Activated CD8-positive, alpha-beta memory T cell treated with anti-CD3 and anti-CD28 coated beads for 36 hours (primary cell): ENCODE results near the gene CBFA2T3. TPM values are rescaled to one million over a fixed set of nuclear protein-coding genes. Genes with fewer than 3 reads are reported as not detected.

ENCODE experiments used
- CTCF ChIA-PET: fragments of 350-600 bp; sonication (Branson Sonifier 250); formaldehyde crosslinking; loops from one replicate; lab custom pipeline; 2021; ENCODE audit warnings: antibody characterized with exemption; lab: Charles Lee
- POLR2A ChIA-PET: fragments of 350-600 bp; sonication (Branson Sonifier 250); formaldehyde crosslinking; loops from one replicate; lab custom pipeline; 2021; ENCODE audit warnings: antibody characterized with exemption; lab: Charles Lee
- total RNA-seq, 2 experiments: library from RNA; stranded (reverse); gene quantifications; one replicate each; pipeline ENCODE4 v1.2.3, GENCODE V29; 2021

Gene CBFA2T3
- total RNA-seq, 2 experiments from 2014 or later: not detected

DNA sequence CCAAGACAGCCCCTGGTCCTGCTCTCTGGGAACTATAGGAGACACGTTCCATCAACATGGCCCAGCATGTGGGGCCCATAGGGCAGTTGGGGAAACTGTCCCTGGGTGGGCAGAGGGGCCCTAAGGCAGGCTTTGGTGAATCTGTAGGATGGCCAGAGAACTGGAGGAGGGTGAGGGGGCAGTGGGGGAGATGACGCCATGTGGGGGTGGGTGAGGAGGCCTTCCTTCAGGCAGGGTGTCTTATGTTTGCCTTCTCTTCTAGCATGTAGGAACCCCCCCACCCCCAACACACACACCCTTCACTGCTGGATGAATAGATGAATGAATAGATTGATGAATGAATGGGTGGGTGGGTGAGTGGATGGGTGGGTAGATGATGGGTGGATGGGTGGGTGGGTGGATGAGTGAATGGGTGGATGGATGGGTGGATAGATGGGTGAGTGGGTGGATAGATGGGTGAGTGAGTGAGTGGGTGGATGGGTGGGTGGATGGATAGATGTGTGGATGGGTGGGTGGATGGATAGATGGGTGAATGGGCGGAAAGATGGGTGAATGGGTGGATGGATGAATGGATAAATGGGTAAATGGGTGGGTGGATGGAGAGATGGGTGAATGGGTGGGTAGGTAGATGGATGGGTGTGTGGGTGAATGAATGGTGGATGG lies 2.5 kb upstream of the CBFA2T3 start:
- ChIA-PET POLR2A (interaction anchor here (0.9 kb wide), 1 partner anchor 41 kb away, joined by 3 read pairs; no protein-coding TSS in a partner anchor), CTCF (no interaction called here)

DNA sequence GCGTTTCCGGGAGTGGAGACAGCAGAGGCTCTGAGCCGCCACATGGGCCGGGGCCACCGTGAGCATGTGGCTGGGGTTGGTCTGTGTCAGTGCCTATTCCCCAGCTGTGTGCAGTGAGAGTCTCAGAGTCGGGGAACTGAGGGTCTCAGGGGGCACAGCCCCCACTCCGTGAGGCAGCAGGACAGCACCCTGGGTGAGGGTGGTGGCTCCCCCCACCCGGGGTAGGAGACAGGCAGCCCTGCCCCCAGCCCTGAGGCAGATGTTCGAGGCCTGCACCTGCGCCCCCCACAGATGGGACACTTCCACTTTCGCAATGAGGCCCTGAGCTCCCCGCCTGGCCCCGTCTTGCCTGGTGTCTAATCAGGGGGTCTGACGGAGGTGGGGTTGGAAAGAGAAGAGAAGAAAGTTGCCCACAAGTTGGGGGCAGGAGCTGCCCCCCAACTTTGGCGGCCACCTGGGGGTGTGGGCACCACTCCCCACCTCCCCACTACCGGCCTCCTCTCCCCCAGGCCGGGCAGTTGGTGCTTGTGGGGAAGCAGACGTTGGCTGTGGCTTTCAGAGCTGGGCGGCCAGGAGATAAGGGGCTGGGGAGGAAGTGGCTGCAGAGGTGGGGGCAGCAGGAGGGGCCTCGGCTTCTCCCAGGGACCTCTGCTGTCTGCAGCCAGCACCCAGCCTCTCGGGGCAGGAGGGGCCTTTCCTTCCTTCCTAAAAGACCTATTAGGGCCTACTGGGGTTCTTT lies 1.8 kb upstream of the CBFA2T3 start:
- ChIA-PET CTCF (no interaction called here), POLR2A (interaction anchor here (0.6 to 0.9 kb wide), 2 partner anchors 8 to 42 kb away, joined by 3 read pairs; no protein-coding TSS in a partner anchor)

DNA sequence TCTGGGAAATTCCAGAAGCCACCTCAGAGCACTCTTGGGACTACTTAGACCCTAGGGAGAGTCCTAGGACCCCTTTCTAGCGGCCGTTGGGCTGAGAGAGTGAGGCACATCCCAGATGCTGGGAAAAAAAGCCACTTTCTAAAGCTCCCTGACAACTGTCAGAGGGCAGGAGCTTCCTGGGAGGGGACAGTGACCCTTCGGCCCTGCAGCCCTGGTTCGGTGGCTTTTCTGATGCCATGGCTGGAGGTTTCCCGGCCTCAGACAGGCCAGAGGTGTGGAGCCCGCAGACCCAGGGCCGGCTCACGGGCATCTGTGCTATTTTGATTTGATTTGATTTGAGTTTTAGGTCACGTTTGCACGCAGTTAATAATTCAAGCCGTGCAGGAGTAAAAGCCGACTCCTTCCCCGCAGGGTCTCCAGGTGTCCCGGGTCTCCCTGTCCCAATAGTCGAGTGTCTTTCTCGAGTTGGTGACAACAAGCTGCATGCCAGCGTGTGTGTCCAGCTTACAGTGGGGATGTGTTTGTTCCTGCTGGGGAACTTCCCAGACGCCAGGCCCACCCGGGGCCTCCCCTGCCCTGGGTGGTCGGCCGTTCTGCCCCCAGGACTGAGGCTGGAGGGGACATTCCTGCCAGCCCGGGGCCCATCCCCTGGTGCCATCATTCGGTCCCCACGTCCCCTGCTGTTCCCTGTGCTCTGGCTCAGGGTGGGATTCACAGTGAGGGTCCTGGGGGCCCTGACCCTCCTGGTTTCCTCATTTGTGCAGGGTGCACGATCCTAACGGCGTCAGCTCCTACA lies 1.0 kb upstream of the CBFA2T3 start:
- POLR2A ChIA-PET: interaction anchor here (0.6 to 0.9 kb wide), 2 partner anchors 8 to 42 kb away, joined by 3 read pairs; no protein-coding TSS in a partner anchor
- CTCF ChIA-PET: no interaction called here

DNA sequence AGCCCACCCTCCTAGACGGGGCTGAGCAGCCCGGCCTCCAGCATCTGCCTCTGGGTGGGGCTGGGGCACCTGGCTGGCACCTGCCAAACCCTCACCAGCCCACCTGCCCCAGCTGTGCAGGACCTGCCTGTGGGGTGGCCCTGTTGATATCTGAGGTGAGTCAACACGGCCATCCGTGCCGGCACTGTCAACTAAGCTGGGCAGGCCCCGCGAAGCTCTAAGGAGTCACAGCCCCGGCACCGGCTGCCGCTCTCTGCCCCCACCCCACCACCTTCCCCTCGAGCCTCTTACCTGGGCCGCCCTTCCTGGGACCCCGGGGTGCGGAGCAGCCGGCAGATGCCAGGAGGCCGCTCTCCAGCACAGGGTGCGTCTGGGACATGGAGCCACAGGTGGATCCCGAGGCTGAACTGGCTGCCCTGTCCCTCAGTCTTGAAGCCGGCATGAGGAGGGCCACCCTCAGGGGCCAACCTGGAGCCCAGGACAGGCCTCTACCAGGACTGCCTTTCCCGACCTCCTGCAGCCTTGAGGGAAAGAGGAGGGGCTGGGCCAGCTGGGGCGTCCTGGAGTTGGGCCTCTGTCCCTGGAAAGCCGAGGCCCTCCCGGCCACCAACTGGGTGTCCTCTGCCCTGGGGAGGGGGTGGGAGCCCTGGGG lies 515 bp downstream of the CBFA2T3 start:
- ChIA-PET CTCF (no interaction called here), POLR2A (interaction anchor here (0.6 kb wide), 1 partner anchor 187 kb away, joined by 8 read pairs; no protein-coding TSS in a partner anchor)

DNA sequence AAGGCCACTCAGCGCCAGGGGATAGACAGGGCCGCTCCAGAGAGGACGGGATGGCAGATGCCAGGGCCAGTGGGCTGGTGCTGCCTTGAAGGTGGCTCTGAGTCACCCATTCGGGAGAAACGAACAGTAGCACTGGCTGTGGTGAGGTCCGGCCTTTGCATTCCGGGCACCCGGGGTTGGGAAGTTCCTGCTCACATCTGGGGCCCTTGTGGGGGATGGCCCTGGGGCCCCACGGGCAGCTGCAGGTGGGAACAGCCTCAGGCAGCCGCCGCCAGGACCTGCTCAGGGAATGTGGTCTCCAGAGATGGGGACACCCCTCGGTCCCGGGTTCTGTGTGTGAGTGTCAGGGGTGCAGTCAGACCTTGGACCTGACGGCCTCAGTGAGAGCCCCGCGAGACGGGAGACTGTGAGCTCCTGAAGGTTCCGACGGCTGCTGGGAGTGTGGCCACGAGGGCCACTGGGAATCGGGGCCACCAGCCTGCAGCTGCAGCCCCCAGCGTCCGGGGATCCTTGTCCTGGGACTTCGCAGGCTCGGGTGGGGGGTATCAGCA lies 1.4 kb downstream of the CBFA2T3 start:
- CTCF ChIA-PET: no interaction called here
- POLR2A ChIA-PET: no interaction called here

DNA sequence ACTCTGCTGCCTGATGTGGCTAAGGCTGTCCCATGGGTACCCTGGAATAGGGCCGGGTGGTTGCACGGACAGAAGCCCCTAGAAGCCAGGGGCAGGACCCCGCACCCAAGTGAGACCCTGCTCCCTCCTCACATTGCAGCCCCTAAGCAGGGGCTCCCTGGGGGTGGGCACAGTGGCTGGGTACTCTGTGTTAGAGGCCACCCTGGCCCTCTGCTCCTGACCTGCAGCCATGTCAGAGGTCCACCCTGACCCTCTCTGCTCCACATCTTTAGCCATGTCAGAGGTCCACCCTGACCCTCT lies 2.1 kb downstream of the CBFA2T3 start:
- CTCF ChIA-PET: no interaction called here
- POLR2A ChIA-PET: no interaction called here

DNA sequence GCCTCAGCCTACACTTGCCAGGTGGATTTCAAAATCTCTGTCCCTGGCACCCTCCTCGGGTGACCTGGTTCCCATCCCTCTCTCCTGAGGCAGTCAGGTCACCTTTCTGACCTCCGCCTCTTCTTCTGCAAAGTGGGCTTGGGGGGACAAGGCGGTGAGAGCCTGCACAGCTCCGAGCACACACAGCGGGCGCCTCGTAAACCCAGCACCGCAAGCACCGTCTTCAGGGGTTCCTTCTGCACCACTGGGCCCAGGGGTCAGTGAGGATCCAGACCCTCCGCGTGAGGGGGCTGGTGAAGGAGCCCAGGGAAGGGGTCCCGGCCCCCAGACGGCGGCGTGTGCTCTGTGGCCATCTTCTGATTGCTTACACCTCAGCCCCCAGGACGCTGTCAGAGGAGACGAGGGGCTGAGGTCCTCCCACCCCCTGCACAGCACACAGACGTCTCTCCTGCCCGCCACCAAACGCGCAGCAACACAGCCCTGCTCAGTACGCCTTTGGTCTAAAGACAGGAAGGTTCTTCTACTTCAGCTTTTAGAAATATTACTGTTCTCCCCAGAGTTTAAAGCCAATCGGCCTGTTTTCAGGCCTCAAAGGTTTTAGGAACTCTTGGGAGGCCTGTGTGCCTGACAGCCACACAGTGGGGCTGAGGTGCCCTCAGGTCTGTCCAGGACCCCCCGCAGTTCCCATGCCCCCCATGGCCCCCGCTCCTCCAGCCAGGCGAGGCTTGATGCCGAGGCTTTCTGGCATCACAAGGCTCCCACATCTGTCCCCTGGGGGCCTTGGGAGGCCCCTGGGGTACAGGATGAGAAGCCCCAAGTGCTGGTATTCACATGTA lies 2.7 kb downstream of the CBFA2T3 start:
- CTCF ChIA-PET: no interaction called here
- POLR2A ChIA-PET: no interaction called here

DNA sequence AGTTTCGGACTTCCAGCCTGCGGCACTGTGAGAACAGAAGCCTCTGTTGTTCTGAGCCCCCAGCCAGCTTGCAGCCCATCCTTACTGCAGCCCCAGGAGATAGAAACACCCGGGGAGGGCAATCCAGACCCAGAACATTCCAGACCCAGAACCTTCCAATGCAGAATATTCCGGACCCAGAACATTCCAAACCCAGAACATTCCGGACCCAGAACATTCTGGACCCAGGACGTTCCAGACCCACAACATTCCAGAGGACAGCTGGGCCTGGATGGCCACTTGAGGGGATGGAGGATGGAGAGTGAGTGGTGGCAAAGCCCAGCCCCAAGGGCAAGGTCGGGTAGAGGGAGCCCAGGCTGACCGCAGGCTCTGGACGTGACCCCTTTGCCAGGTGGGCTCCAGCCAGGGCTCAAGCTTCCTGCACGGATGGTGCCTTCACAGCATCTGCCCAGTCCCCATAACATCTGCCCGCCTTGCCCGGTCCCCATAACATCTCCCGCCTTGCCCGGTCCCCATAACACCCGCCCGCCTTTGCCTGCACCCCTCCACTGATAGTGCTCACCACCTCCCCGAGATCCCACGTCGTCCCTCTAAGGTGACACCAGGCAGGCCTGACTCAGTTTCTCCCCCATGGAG lies 3.5 kb downstream of the CBFA2T3 start:
- CTCF ChIA-PET: no interaction called here

DNA sequence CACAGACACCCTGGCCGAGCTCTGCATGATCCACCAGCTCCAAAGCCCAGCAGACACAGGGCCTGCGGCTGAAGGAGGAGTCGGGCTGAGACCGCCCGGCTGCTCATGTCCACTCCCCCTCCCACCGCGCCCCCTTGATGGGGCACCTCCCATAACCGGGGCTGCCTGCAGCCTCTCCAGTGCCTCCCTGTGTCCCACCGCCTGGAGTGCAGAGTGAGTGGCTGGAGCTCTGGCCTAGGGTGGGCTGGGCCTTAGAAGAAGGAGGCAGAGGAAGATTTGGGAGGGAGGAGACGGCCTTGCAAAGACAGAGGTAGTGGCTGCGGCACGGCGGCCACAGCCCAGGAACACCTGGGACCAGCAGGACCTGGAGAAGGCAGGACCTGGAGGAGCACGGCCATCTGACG lies 4.0 kb downstream of the CBFA2T3 start:
- POLR2A ChIA-PET: no interaction called here
- CTCF ChIA-PET: no interaction called here

More for the DNA sequence above, 3.5 kb downstream of the CBFA2T3 start:
- POLR2A ChIA-PET: no interaction called here

DNA sequence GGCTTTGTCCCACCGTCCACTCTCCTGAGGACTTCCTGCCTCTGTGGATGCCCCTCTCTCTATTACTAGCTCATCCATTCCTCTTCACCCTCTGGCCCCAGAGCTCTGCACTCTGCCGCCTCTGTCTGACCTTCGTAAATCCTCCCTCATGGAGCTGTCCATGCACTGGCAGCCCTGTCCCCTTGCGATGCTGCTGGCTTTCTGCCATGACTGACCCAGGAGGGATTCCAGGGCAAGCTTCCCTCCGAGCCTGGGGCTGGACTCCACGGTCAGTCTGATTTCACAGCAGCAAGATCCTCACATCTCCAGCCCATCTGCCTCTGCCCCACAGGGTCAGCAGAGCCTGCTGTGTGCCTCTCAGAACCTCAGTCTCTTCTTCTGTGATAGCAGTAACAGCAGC lies 4.7 kb downstream of the CBFA2T3 start:
- CTCF ChIA-PET: no interaction called here
- POLR2A ChIA-PET: no interaction called here

DNA sequence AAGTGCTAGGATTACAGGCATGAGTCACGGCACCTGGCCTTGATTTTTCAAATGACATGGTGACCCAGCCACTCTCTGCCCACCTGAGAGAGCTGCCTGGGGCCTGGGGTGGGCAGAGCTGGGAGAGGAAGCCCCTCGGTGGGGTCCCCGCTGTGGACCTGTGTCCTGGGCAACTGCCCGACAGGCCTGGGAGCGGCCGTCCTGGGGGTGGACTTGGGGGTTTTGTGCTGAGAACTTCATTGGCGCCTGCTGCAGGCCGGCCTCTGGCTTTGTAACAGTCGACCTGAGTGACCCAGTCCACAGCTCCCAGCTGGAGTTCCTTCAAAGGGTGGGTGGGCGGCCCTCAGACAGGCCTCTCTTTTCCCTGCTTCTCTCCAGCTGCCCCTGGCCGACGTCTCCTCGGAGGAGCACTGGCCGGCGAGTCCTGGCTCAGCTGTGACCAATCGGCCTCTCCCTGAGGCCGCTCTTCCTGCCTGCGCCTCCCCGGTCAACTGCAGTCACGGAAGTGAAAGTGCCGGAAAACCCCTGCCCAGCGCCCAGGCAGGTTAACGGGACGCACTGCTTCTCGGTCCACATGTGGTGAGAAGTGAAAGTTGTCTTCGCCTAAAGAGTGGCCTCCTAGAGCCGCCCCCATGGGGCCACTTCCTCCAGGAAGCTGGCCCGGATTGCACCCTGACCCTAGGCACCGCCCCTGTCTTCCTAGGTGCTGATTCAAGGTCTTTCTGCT lies 5.5 kb downstream of the CBFA2T3 start:
- ChIA-PET CTCF (no interaction called here), POLR2A (no interaction called here)

DNA sequence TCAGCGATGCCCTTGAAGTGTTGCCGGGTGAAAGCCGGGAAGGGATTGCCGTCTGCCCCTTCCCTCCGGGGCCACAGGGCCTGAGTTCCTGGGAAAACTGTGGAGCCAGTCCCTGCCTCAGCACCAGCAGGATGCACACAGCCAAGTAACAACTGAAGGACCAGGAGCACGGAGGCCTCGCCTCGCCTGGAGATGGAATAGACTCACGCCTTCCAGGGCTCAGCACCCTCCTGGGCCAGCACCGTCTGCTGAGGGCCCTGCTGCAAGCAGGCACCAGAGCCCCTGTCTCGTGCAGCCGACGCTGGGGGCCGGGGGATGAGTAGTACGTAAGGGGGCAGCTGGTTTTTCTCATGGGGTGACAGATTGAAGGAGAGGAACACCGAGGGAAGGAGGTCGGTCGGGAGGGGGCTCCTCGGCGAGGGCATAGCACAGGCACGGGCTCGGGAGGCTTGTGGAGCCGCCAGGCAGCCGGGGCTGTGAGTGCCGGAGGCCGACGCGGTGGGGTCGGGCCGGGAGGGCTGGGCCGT lies 6.4 kb downstream of the CBFA2T3 start:
- POLR2A ChIA-PET: no interaction called here
- CTCF ChIA-PET: no interaction called here

DNA sequence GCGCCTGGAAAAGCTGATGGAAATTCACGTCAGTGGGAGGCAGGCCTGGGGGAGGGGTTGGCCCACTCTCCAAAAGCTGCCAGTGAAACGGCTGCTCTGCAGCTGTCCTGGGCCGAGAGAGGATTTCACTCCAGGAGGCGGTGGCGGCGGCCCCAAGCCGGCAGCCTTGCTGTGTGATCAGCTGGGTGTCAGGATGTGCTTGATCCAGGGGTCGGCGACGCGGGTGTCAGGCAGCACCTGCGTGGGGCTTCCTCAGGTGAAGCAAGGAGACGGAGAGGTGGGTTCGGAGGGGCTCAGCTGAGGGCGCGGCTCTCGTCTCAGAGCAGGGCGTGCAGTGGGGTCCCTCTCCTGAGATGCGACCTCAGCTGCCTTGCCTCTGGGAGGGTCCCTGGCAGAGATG lies 7.0 kb downstream of the CBFA2T3 start:
- ChIA-PET CTCF (no interaction called here), POLR2A (no interaction called here)

DNA sequence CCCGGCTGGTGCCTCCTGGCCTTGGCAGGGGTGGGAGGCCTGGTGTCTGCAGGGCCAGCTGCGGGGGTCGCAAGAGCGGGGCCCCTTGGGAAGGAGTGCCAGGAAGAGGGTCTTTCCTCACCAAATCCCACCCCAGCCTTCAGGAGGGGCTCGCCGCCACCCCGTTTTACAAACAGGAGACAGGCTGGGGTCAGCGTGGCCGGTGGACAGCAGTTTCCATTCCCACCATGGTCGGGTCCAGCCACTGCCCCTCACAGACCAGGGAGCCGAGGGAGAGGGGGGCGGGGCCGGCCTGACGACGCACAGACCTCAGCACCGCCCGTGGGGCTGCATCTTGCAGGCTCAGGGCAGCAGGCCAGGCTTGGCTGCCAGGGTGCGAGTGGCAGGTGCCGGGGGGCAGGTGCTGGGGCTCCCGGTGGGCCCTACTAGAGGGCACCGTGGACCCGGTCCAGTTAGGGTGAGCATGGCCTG lies 7.6 kb downstream of the CBFA2T3 start:
- POLR2A ChIA-PET: no interaction called here

DNA sequence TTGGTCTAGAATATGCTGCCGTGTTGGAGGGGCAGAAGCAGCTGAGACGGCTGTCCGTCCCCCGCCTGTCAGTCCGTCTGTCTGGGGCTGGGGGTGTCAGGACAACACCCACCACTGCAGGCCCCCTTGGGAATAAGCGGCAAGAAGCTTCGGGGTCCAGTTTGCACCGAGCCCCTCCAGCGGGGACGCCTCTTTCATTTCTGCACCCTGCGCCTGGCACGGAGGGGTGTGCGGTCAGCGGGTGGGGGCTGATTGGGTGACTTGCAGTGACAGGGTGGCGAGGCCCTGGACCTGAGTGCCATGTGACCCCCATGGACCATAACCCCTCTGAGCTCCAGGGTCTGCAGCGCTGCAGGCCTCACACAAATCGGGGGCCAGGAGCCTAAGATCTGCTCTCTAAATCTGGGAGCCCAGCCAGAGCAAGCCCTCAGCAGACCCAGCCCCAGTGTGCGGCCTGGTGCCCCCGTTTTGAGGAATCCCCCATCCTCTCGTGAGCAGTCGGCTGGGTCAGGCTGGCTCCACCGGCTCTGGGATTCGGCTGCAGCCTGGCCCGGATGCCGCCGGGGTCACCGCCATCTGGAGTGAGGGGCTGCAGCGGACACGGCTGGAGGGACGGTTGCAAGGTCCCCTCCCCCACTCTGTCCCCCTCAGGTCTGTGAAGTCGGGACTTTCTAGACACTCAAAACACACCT lies 8.3 kb downstream of the CBFA2T3 start:
- ChIA-PET POLR2A (no interaction called here), CTCF (no interaction called here)

More for the DNA sequence above, 7.6 kb downstream of the CBFA2T3 start:
- CTCF ChIA-PET: no interaction called here

DNA sequence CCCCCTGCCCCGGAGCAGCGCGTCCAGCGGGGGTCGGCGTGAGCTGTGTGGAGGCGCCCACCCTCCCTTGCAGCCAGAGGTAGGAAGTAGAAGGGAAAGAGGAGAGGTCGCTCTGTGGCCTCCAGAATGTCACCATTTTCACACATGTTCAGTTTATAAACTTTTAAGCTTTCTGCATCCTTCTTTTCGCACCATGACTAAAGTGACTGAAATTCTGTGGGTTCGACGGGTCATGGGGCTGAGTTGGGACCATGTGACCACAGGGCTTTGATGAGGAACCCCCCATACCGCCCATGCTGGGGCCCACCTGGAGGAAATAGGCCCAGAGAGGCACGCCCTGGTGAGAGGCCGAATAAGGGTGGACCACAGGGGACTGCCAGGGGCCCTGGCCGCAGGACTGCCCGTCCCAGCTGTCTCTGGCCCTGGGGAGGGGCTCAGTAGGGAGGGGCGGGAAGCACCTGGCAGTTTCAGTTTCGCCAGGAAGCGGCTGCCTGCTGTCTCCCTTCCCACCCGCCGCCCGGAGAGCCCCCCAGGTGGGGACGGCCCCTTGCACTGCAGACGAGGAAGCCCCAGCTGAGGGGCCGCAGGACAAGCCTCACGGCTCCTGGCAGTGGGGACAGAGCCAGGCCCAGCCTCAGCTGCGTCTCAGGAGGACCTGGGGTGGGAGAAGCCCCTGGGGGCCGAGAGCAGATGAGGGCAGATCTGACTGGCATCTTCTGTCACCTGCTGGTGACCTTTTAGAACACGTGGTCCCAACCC lies 9.0 kb downstream of the CBFA2T3 start:
- ChIA-PET CTCF (no interaction called here), POLR2A (no interaction called here)
